HepG2 (cell line): ENCODE data around the gene MRPS17. TPM values are rescaled to one million over a fixed set of nuclear protein-coding genes. Genes with fewer than 3 reads are reported as not detected.

ENCODE experiments used
- DMAP1 ChIP-seq: IDR thresholded peaks from 2 replicates; pipeline ENCODE4 v1.6.1; 2016
- EZH2 ChIP-seq: conservative IDR thresholded peaks from 2 replicates; pipeline ENCODE4 v1.6.1; 2012; ENCODE audit warnings: mild to moderate bottlenecking, low read depth, low read length, moderate library complexity
- FOXA3 ChIP-seq: IDR thresholded peaks from 2 replicates; pipeline ENCODE4 v1.6.1; 2016; ENCODE audit warnings: missing genetic modification reagents, missing compliant biosample characterization
- GATA4 ChIP-seq: sonication (generic); IDR thresholded peaks from 2 replicates; pipeline ENCODE4 v1.6.1; 2016; ENCODE audit warnings: antibody characterized with exemption, low read depth, borderline replicate concordance
- KAT2B ChIP-seq: fragments of 150-350 bp; IDR thresholded peaks from 2 replicates; pipeline ENCODE4 v1.6.1; 2014; ENCODE audit warnings: low read depth, low read length, borderline replicate concordance
- KDM2A ChIP-seq: sonication (generic); formaldehyde crosslinking; IDR thresholded peaks from 2 replicates; pipeline ENCODE4 v1.4.0; 2020; ENCODE audit warnings: low read depth, missing genetic modification reagents, borderline replicate concordance
- KDM4B ChIP-seq: sonication (generic); formaldehyde crosslinking; IDR thresholded peaks from 2 replicates; pipeline ENCODE4 v1.4.0; 2020; ENCODE audit warnings: missing genetic modification reagents
- NR2F6 ChIP-seq, 2 experiments: IDR thresholded peaks; 2 replicates each; pipeline ENCODE4 v1.6.1; 2016; ENCODE audit warnings: antibody characterized with exemption in 1 of 2, mild to moderate bottlenecking in 1 of 2
- TBL1XR1 ChIP-seq: fragments of 150-350 bp; IDR thresholded peaks from 2 replicates; pipeline ENCODE4 v1.6.1; 2014; ENCODE audit warnings: borderline replicate concordance, low read length; ENCODE audit not compliant: partially characterized antibody
- ZNF101 ChIP-seq: sonication (generic); formaldehyde crosslinking; IDR thresholded peaks from 2 replicates; pipeline ENCODE4 v1.4.0; 2020; ENCODE audit warnings: mild to moderate bottlenecking, low read depth, missing genetic modification reagents, borderline replicate concordance
- ZNF143 ChIP-seq: sonication (generic); formaldehyde crosslinking; IDR thresholded peaks from 2 replicates; pipeline ENCODE4 v1.4.0; 2020; ENCODE audit warnings: missing genetic modification reagents
- ZNF20 ChIP-seq: sonication (generic); formaldehyde crosslinking; IDR thresholded peaks from 2 replicates; pipeline ENCODE4 v1.4.0; 2020; ENCODE audit warnings: mild to moderate bottlenecking, moderate library complexity, missing genetic modification reagents
- ZNF318 ChIP-seq: sonication (generic); formaldehyde crosslinking; IDR thresholded peaks from 2 replicates; pipeline ENCODE4 v1.4.0; 2020; ENCODE audit warnings: mild to moderate bottlenecking, missing genetic modification reagents
- ZNF331 ChIP-seq: sonication (generic); formaldehyde crosslinking; IDR thresholded peaks from 2 replicates; pipeline ENCODE4 v1.4.0; 2020; ENCODE audit warnings: missing genetic modification reagents
- ZNF503 ChIP-seq: sonication (generic); formaldehyde crosslinking; IDR thresholded peaks from 2 replicates; pipeline ENCODE4 v1.4.0; 2020; ENCODE audit warnings: missing genetic modification reagents
- ZNF558 ChIP-seq: sonication (generic); formaldehyde crosslinking; IDR thresholded peaks from 2 replicates; pipeline ENCODE4 v1.9.0; 2022; ENCODE audit warnings: mild to moderate bottlenecking, missing genetic modification reagents, borderline replicate concordance
- ZNF614 ChIP-seq: IDR thresholded peaks from 2 replicates; pipeline ENCODE4 v1.6.1; 2018; ENCODE audit warnings: missing biosample characterization, missing genetic modification reagents, inconsistent platforms, borderline replicate concordance
- ZNF615 ChIP-seq: sonication (generic); formaldehyde crosslinking; IDR thresholded peaks from 2 replicates; pipeline ENCODE4 v1.5.0; 2020; ENCODE audit warnings: mild to moderate bottlenecking, missing genetic modification reagents, borderline replicate concordance
- ZNF776 ChIP-seq: sonication (generic); formaldehyde crosslinking; IDR thresholded peaks from 2 replicates; pipeline ENCODE4 v1.4.0; 2020; ENCODE audit warnings: mild to moderate bottlenecking, missing genetic modification reagents
- ZSCAN21 ChIP-seq: sonication (generic); formaldehyde crosslinking; IDR thresholded peaks from 2 replicates; pipeline ENCODE4 v1.8.0; 2022; ENCODE audit warnings: mild to moderate bottlenecking, missing genetic modification reagents, moderate library complexity, borderline replicate concordance
- polyA plus RNA-seq, 8 experiments: library from polyadenylated mRNA; depleted of rRNA in 3 of 8; stranded (reverse) in 7 of 8; unstranded in 1 of 8; fragments of >200 nt; fragmentation: Illumina TruSeq in 4 of 8; extraction: Trizol in 4 of 8; gene quantifications; 2 replicates each; pipeline versions ENCODE4 v1.2.1 to v1.2.3, GENCODE V29; 2011 to 2016; ENCODE audit warnings: low read depth in 4 of 8, missing spikeins in 1 of 8, mixed read lengths in 1 of 8; ENCODE audit not compliant: insufficient read depth in 1 of 8
- total RNA-seq, 5 experiments: library from RNA; depleted of rRNA; stranded (reverse); fragments of >200 nt; fragmentation: Illumina TruSeq; extraction: Trizol; gene quantifications; 2 replicates each; pipeline ENCODE4 v1.2.3, GENCODE V29; 2016; ENCODE audit warnings: low read depth in 1 of 5

MRPS17 gene
- total and polyA plus RNA-seq, 2 of the 13 experiments (the other 11 are each of a cell fraction or from before 2014, with no cell fraction given): 14.9 to 31.3 TPM

- TF ChIP-seq ZNF318: no peak
- no peak; the same call in 1 of the 2 replicates for TF ChIP-seq ZNF558 (CRISPR knock-in tag)
- TF ChIP-seq TBL1XR1: no peak
- peak; percentile 75; the same call in 1 of the 2 replicates for TF ChIP-seq KDM2A
- peak; percentile 58; the same call in 1 of the 2 replicates for TF ChIP-seq ZNF331
- TF ChIP-seq ZNF776: 0 out of 2 replicates have a peak, but pooled peaks have one; percentile 33
- TF ChIP-seq ZSCAN21 (CRISPR knock-in tag): peak; percentile 19; the same call in 1 of the 2 replicates
- no peak for TF ChIP-seq ZNF503
- no peak for TF ChIP-seq ZNF615 (CRISPR knock-in tag)
- TF ChIP-seq ZNF20 (CRISPR knock-in tag): no peak
- 0 out of 2 replicates have a peak, but pooled peaks have one; percentile 31 for TF ChIP-seq DMAP1 (CRISPR knock-in tag)
- TF ChIP-seq NR2F6 (IDR thresholded peaks at IDR 0.05): no peak
- TF ChIP-seq NR2F6 (CRISPR knock-in tag; IDR thresholded peaks at IDR 0.05): peak; percentile 32; the same call in 1 of the 2 replicates
- no peak for TF ChIP-seq ZNF143 (CRISPR knock-in tag)
- TF ChIP-seq EZH2: no peak
- no peak for TF ChIP-seq KAT2B
- TF ChIP-seq GATA4: 0 out of 2 replicates have a peak, but pooled peaks have one; percentile 30
- TF ChIP-seq FOXA3 (CRISPR knock-in tag): peak; percentile 22; the same call in 1 of the 2 replicates
- TF ChIP-seq ZNF101: no peak
- TF ChIP-seq ZNF614 (CRISPR knock-in tag): 0 out of 2 replicates have a peak, but pooled peaks have one; percentile 24
- no peak for TF ChIP-seq KDM4B (CRISPR knock-in tag)
These were observed 12.8 kb downstream of the MRPS17 start, which contains the start of gene NIPSNAP2 (continued) for GRCh38 chr7:55964261-55965099.
